H1 (cell line): ENCODE measurements around the gene IL23A. TPM values are rescaled to one million over a fixed set of nuclear protein-coding genes. Genes with fewer than 3 reads are reported as not detected.

Experiments used
- CTCF ChIA-PET: fragments of 300-600 bp; sonication (Branson Sonifier 250); formaldehyde crosslinking; loops from one replicate; lab custom pipeline; 2021; ENCODE audit not compliant: partially characterized antibody; lab: Charles Lee
- POLR2A ChIA-PET: fragments of 300-600 bp; sonication (Branson Sonifier 250); formaldehyde crosslinking; loops from one replicate; lab custom pipeline; 2021; ENCODE audit warnings: inconsistent platforms; ENCODE audit not compliant: partially characterized antibody; lab: Charles Lee
- DNase-seq, 2 experiments: peaks; one replicate each; pipeline versions ENCODE4 v3.0.0 to v3.0.0-alpha.2; 2010 to 2022; ENCODE audit warnings: low spot score in 2 of 2, low read depth in 1 of 2, mixed read lengths in 1 of 2
- FAIRE-seq: peaks from 2 replicates; lab custom pipeline; 2011; peaks lifted over from hg19 to GRCh38; lab: Jason Lieb, UNC
- H2AFZ ChIP-seq: 2 replicates; pipeline ENCODE4 v1.8.1; 2012; ENCODE audit warnings: low read length, inconsistent platforms
- H2AK5ac ChIP-seq: 2 replicates; pipeline ENCODE4 v1.6.1; 2013; ENCODE audit warnings: low read depth, low read length
- H2BK120ac ChIP-seq: replicated peaks from 2 replicates; pipeline ENCODE3; 2013; ENCODE audit warnings: low read depth, low read length, inconsistent platforms
- H2BK12ac ChIP-seq: 2 replicates; pipeline ENCODE4 v1.6.1; 2013; ENCODE audit warnings: low read depth, low read length
- H2BK15ac ChIP-seq: 2 replicates; pipeline ENCODE4 v1.6.1; 2013; ENCODE audit warnings: low read length
- H2BK20ac ChIP-seq: 2 replicates; pipeline ENCODE4 v1.6.1; 2013; ENCODE audit warnings: low read length
- H2BK5ac ChIP-seq: 2 replicates; pipeline ENCODE4 v1.6.1; 2013; ENCODE audit warnings: low read depth, low read length
- H3K14ac ChIP-seq: 2 replicates; pipeline ENCODE4 v1.6.1; 2013; ENCODE audit warnings: inconsistent platforms; ENCODE audit not compliant: insufficient read length
- H3K18ac ChIP-seq: 2 replicates; pipeline ENCODE4 v1.6.1; 2013; ENCODE audit warnings: low read length; ENCODE audit errors: extremely low read depth
- H3K23ac ChIP-seq: 2 replicates; pipeline ENCODE4 v1.6.1; 2013; ENCODE audit warnings: inconsistent platforms; ENCODE audit not compliant: insufficient read length
- H3K23me2 ChIP-seq: 2 replicates; pipeline ENCODE4 v1.6.1; 2013; ENCODE audit warnings: low read depth, low read length
- H3K27ac ChIP-seq: 2 replicates; pipeline ENCODE4 v1.6.1; 2011; ENCODE audit warnings: low read depth, low read length, inconsistent platforms
- H3K27me3 ChIP-seq, 4 experiments: replicated peaks in 1 of 4; 1 replicate in 1 of 4; 2 replicates in 3 of 4; pipeline versions ENCODE4 v1.6.1 to v1.8.1; 2011 to 2013; ENCODE audit warnings: low read length in 3 of 4, mild to moderate bottlenecking in 3 of 4, inconsistent platforms in 2 of 4, mixed read lengths in 2 of 4, moderate library complexity in 1 of 4; ENCODE audit not compliant: control insufficient read depth in 3 of 4, insufficient read depth in 3 of 4; ENCODE audit errors: extremely low read depth in 1 of 4
- H3K36me3 ChIP-seq, 4 experiments: 2 replicates each; pipeline versions ENCODE4 v1.6.1 to v1.8.1; 2011 to 2013; ENCODE audit warnings: mild to moderate bottlenecking in 4 of 4, low read length in 3 of 4, moderate library complexity in 2 of 4, control low read depth in 1 of 4, inconsistent platforms in 1 of 4; ENCODE audit not compliant: insufficient read depth in 4 of 4, control insufficient read depth in 2 of 4
- H3K4ac ChIP-seq: replicated peaks from 2 replicates; pipeline ENCODE3; 2013; ENCODE audit warnings: low read length, low read depth, mixed read lengths, inconsistent platforms; ENCODE audit not compliant: insufficient read length
- H3K4me1 ChIP-seq, 4 experiments: replicated peaks in 1 of 4; 1 replicate in 1 of 4; 2 replicates in 3 of 4; pipeline versions ENCODE4 v1.6.1 to v1.8.1; 2011 to 2013; ENCODE audit warnings: low read length in 3 of 4, inconsistent platforms in 2 of 4, mixed read lengths in 1 of 4; ENCODE audit not compliant: insufficient read depth in 4 of 4, control insufficient read depth in 3 of 4
- H3K4me2 ChIP-seq, 2 experiments: 2 replicates each; pipeline versions ENCODE4 v1.6.1 to v1.8.1; 2011 to 2013; ENCODE audit warnings: low read depth in 2 of 2, low read length in 2 of 2, control low read depth in 1 of 2, inconsistent platforms in 1 of 2, mild to moderate bottlenecking in 1 of 2; ENCODE audit not compliant: insufficient read depth in 1 of 2
- H3K4me3 ChIP-seq, 4 experiments: fragments of 200-600, 300-600 bp in 1 of 4; sonication (generic), shearing (Covaris generic), sonication (Bioruptor Twin) in 1 of 4; 2 replicates each; pipeline versions ENCODE4 v1.5.1 to v1.8.1; 2011 to 2016; ENCODE audit warnings: low read length in 4 of 4, low read depth in 3 of 4, control low read depth in 2 of 4, inconsistent platforms in 2 of 4, mild to moderate bottlenecking in 2 of 4, mixed read lengths in 1 of 4, moderate library complexity in 1 of 4; ENCODE audit not compliant: insufficient read depth in 2 of 4; ENCODE audit errors: extremely low read depth in 1 of 4
- H3K56ac ChIP-seq: replicated peaks from 2 replicates; pipeline ENCODE3; 2013; ENCODE audit warnings: low read depth, mild to moderate bottlenecking, mixed read lengths, low read length, inconsistent platforms; ENCODE audit not compliant: insufficient read length
- H3K79me1 ChIP-seq: 2 replicates; pipeline ENCODE4 v1.6.1; 2013; ENCODE audit warnings: low read depth, low read length, control low read depth
- H3K79me2 ChIP-seq, 2 experiments: 2 replicates each; pipeline versions ENCODE4 v1.6.1 to v1.8.1; 2012 to 2013; ENCODE audit warnings: low read length in 2 of 2, mild to moderate bottlenecking in 2 of 2, inconsistent platforms in 1 of 2; ENCODE audit not compliant: insufficient read depth in 2 of 2, control insufficient read depth in 1 of 2
- H3K9ac ChIP-seq, 4 experiments: replicated peaks in 1 of 4; 1 replicate in 1 of 4; 2 replicates in 3 of 4; pipeline versions ENCODE4 v1.6.1 to v1.8.1; 2011 to 2013; ENCODE audit warnings: low read depth in 3 of 4, low read length in 3 of 4, control low read depth in 2 of 4, mild to moderate bottlenecking in 2 of 4, moderate library complexity in 2 of 4, inconsistent platforms in 1 of 4; ENCODE audit errors: extremely low read depth in 1 of 4
- H3K9me3 ChIP-seq, 2 experiments: 2 replicates each; pipeline versions ENCODE4 v1.6.1 to v1.8.1; 2012 to 2013; ENCODE audit warnings: mild to moderate bottlenecking in 2 of 2, moderate library complexity in 2 of 2, control low read depth in 1 of 2, inconsistent platforms in 1 of 2, low read depth in 1 of 2, low read length in 1 of 2, mixed read lengths in 1 of 2; ENCODE audit not compliant: insufficient read depth in 2 of 2
- H4K20me1 ChIP-seq, 2 experiments: replicated peaks in 1 of 2; 2 replicates each; pipeline versions ENCODE3 to v1.8.1; 2011 to 2013; ENCODE audit warnings: inconsistent platforms in 2 of 2, low read length in 2 of 2, mild to moderate bottlenecking in 1 of 2; ENCODE audit not compliant: insufficient read depth in 2 of 2, control insufficient read depth in 1 of 2
- H4K5ac ChIP-seq: 2 replicates; pipeline ENCODE4 v1.6.1; 2013; ENCODE audit warnings: low read length, low read depth, mixed read lengths, inconsistent platforms; ENCODE audit not compliant: insufficient read length
- H4K8ac ChIP-seq: 2 replicates; pipeline ENCODE4 v1.8.0; 2013; ENCODE audit warnings: mild to moderate bottlenecking, moderate library complexity, low read length, inconsistent platforms; ENCODE audit not compliant: insufficient read depth; ENCODE audit errors: extremely low read depth
- H4K91ac ChIP-seq: replicated peaks from 2 replicates; pipeline ENCODE3; 2013; ENCODE audit warnings: low read length, mixed read lengths, inconsistent platforms; ENCODE audit not compliant: insufficient read length
- BRCA1 ChIP-seq: IDR thresholded peaks from 2 replicates; pipeline ENCODE4 v1.6.1; 2012; ENCODE audit warnings: low read depth, low read length, improper control_type of control experiment
- EGR1 ChIP-seq: IDR thresholded peaks from 2 replicates; pipeline ENCODE4 v1.6.1; 2011; ENCODE audit warnings: low read depth, low read length, borderline replicate concordance
- FOSL1 ChIP-seq: IDR thresholded peaks from 2 replicates; pipeline ENCODE4 v1.6.1; 2011; ENCODE audit warnings: mild to moderate bottlenecking, low read depth, low read length, moderate library complexity; ENCODE audit not compliant: insufficient read depth
- HDAC2 ChIP-seq, 2 experiments: fragments of 300-600 bp in 1 of 2; sonication (generic) in 1 of 2; IDR thresholded peaks; 2 replicates each; pipeline ENCODE4 v1.6.1; 2011 to 2012; ENCODE audit warnings: low read depth in 2 of 2, low read length in 2 of 2, mild to moderate bottlenecking in 2 of 2, moderate library complexity in 2 of 2, borderline replicate concordance in 1 of 2, inconsistent platforms in 1 of 2
- KDM5A ChIP-seq: fragments of 200-600 bp; IDR thresholded peaks from 2 replicates; pipeline ENCODE4 v1.7.1; 2012; ENCODE audit warnings: mild to moderate bottlenecking, low read length, inconsistent platforms, mixed read lengths
- RBBP5 ChIP-seq: IDR thresholded peaks from 2 replicates; pipeline ENCODE4 v1.7.1; 2012; ENCODE audit warnings: low read depth, mild to moderate bottlenecking, inconsistent platforms, low read length, moderate library complexity, borderline replicate concordance
- TBP ChIP-seq: IDR thresholded peaks from 2 replicates; pipeline ENCODE4 v1.6.1; 2011; ENCODE audit warnings: low read depth, low read length, improper control_type of control experiment
- TEAD4 ChIP-seq: IDR thresholded peaks from 2 replicates; pipeline ENCODE4 v1.6.1; 2012; ENCODE audit warnings: low read depth, low read length, inconsistent platforms, mixed read lengths
- WGBS, 2 experiments: shearing (Covaris generic) in 1 of 2; methylation state at CpG; one replicate each; pipeline versions ENCODE4 v1.1.6 to v1.1.7; 2013 to 2015; ENCODE audit warnings: low lambda C conversion rate in 2 of 2, mixed read lengths in 2 of 2, inconsistent platforms in 1 of 2, low coverage in 1 of 2, missing lambda C conversion rate in 1 of 2; ENCODE audit not compliant: insufficient replicate concordance in 2 of 2, insufficient coverage in 1 of 2, insufficient read length in 1 of 2; ENCODE audit errors: extremely low coverage in 1 of 2, missing lambda C conversion rate in 1 of 2; 5-methylcytosine and 5-hydroxymethylcytosine counted together
- polyA plus RNA-seq, 7 experiments: library from polyadenylated mRNA; depleted of rRNA in 3 of 7; stranded (reverse) in 5 of 7; unstranded in 2 of 7; fragments of >200 nt in 5 of 7; fragments of 200-250 nt in 2 of 7; gene quantifications; 1 replicate in 5 of 7; 2 replicates in 1 of 7; 4 replicates in 1 of 7; pipeline versions ENCODE4 v1.2.1 to v1.2.3, GENCODE V29; 2011 to 2013; ENCODE audit warnings: missing spikeins in 2 of 7, mixed read lengths in 2 of 7
- total RNA-seq: library from RNA; stranded (reverse); fragmentation: NEBNext Ultra II Directional; extraction: Animal tissue kit (Norgen Biotek cat#: 25700); gene quantifications from 2 replicates; pipeline ENCODE4 v1.2.1, GENCODE V29; 2021

IL23A gene
- total and polyA plus RNA-seq, 2 of the 8 experiments (the other 6 are each of a cell fraction or from before 2014, with no cell fraction given): 2.3 to 3.6 TPM

DNA sequence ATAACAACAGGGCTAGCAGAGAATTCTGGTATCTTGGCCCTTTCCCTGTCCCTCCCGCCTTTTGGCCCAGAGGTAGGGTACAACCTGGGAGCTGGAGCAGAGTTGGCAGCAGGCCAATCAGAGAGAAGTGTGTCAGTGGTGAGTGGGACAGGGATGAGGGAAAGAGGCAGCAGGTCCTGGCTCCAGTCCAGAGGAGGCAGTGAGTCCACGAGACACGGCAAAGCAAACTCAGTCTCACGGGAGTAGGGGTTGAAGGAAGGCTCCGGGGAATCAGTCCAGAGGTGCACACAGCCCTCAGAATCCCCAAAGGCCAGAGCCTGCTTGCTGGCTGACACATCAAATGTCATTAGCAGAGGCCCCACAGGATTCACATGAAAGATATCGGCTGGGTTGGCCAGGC, 12.2 kb upstream of the IL23A start:
- H3K9me3 ChIP-seq: no peaks in the 10 kb centered on the region
- no peak overlapping the region for H3K4me3 ChIP-seq
- CTCF ChIA-PET: interaction anchor here (0.5 to 2.3 kb wide), 6 partner anchors 10 to 233 kb away, joined by 3 to 9 read pairs (median 4); partner anchors contain the start of gene CNPY2
- no peak overlapping the region for H2BK120ac ChIP-seq
- H2BK20ac ChIP-seq: no peak overlapping the region
- H3K18ac ChIP-seq: no peak overlapping the region
- no peak overlapping the region for H3K23ac ChIP-seq
- H3K79me1 ChIP-seq: no peaks in the 10 kb centered on the region
- H3K36me3 ChIP-seq: peaks cover 2 to 15% (median 7%) of the 10 kb centered on the region in 4 experiments; a peak in 6 of 8 replicates
- H2BK5ac ChIP-seq: no peak overlapping the region; the same call in 1 of the 2 replicates
- no peak overlapping the region for H4K8ac ChIP-seq
- no peaks in the 10 kb centered on the region for H4K20me1 ChIP-seq
- H2AK5ac ChIP-seq: no peak overlapping the region
- H3K27ac ChIP-seq: no peak overlapping the region
- no peak overlapping the region for H3K56ac ChIP-seq
- FAIRE-seq: no peak
- no peak for DNase-seq
- no peak overlapping the region for H3K4ac ChIP-seq
- H3K4me1 ChIP-seq: no peaks in the 10 kb centered on the region; a peak in 1 of 7 replicates
- H3K9ac ChIP-seq: no peak overlapping the region
- no peak overlapping the region for H3K14ac ChIP-seq
- H3K79me2 ChIP-seq: no peaks in the 10 kb centered on the region
- H3K27me3 ChIP-seq: no peaks in the 10 kb centered on the region
- H2BK15ac ChIP-seq: no peak overlapping the region
- 95% methylated on average over 6 of the region's 6 CpGs; no CpG with 5 or more reads in 1 of the 2 experiments for WGBS, 2 experiments
- no peaks in the 10 kb centered on the region for H3K23me2 ChIP-seq
- no peak overlapping the region for H2BK12ac ChIP-seq
- no peak overlapping the region for H4K91ac ChIP-seq
- no peak overlapping the region for H3K4me2 ChIP-seq
- no peak overlapping the region for H4K5ac ChIP-seq
- no peak overlapping the region for H2AFZ ChIP-seq
- POLR2A ChIA-PET: interaction anchor here (1.2 to 1.6 kb wide), 3 partner anchors 10 to 20 kb away, joined by 3 to 9 read pairs (median 6); partner anchors contain the start of genes CNPY2 and IL23A
- TF ChIP-seq FOSL1: no peak
- no peak for TF ChIP-seq TEAD4
- TF ChIP-seq KDM5A: no peak
- no peak for TF ChIP-seq BRCA1
- no peak for TF ChIP-seq EGR1
- no peak for TF ChIP-seq TBP
- TF ChIP-seq RBBP5: no peak
- TF ChIP-seq HDAC2 (IDR thresholded peaks at IDR 0.05; ENCODE audit: borderline replicate concordance in 1 of 2, low read depth in 2 of 2, low read length in 2 of 2): no peak
